Hepatocyte (in vitro differentiated cells): ENCODE measurements around the gene DNLZ. TPM values are rescaled to one million over a fixed set of nuclear protein-coding genes. Genes with fewer than 3 reads are reported as not detected.

ENCODE experiments used
- DNase-seq: peaks from one replicate; pipeline ENCODE4 v3.0.0-alpha.2; 2016; ENCODE audit warnings: low spot score
- H2AFZ ChIP-seq: fragments of 200-600 bp; sonication (generic); 2 replicates; pipeline ENCODE4 v1.6.0; 2016; ENCODE audit warnings: antibody characterized with exemption, mild to moderate bottlenecking
- H3K27ac ChIP-seq: fragments of 200-600 bp; sonication (generic); 2 replicates; pipeline ENCODE4 v1.5.1; 2016; ENCODE audit warnings: mild to moderate bottlenecking
- H3K27me3 ChIP-seq: fragments of 200-600 bp; sonication (generic); 2 replicates; pipeline ENCODE4 v1.6.1; 2016
- H3K36me3 ChIP-seq: fragments of 200-600 bp; sonication (generic); replicated peaks from 2 replicates; pipeline ENCODE4 v1.5.1; 2016; ENCODE audit warnings: low read depth; ENCODE audit not compliant: insufficient read depth
- H3K4me1 ChIP-seq: fragments of 200-600 bp; sonication (generic); 2 replicates; pipeline ENCODE4 v1.5.1; 2016; ENCODE audit warnings: mild to moderate bottlenecking, moderate library complexity; ENCODE audit not compliant: insufficient read depth
- H3K4me2 ChIP-seq: fragments of 200-600 bp; sonication (generic); 2 replicates; pipeline ENCODE4 v1.6.0; 2016
- H3K4me3 ChIP-seq: fragments of 200-600 bp; sonication (generic); 2 replicates; pipeline ENCODE4 v1.5.1; 2016; ENCODE audit warnings: mild to moderate bottlenecking
- H3K79me2 ChIP-seq: fragments of 200-600 bp; sonication (generic); 2 replicates; pipeline ENCODE4 v1.6.0; 2017; ENCODE audit warnings: mild to moderate bottlenecking
- H3K9me2 ChIP-seq: fragments of 200-600 bp; sonication (generic); replicated peaks from 2 replicates; pipeline ENCODE4 v1.6.0; 2017; ENCODE audit warnings: mild to moderate bottlenecking; ENCODE audit not compliant: insufficient read depth
- H3K9me3 ChIP-seq: fragments of 200-600 bp; sonication (generic); 2 replicates; pipeline ENCODE4 v1.5.1; 2016; ENCODE audit warnings: low read depth, mild to moderate bottlenecking
- H4K20me1 ChIP-seq: fragments of 200-600 bp; sonication (generic); 2 replicates; pipeline ENCODE4 v1.6.0; 2016; ENCODE audit warnings: mild to moderate bottlenecking; ENCODE audit not compliant: insufficient read depth, poor library complexity, severe bottlenecking
- CTCF ChIP-seq: fragments of 200-600 bp; sonication (generic); IDR thresholded peaks from 2 replicates; pipeline ENCODE4 v1.5.1; 2016; ENCODE audit warnings: antibody characterized with exemption, mild to moderate bottlenecking; ENCODE audit not compliant: poor library complexity
- EZH2 ChIP-seq: fragments of 200-600 bp; sonication (generic); IDR thresholded peaks from 2 replicates; pipeline ENCODE4 v1.6.1; 2016; ENCODE audit warnings: antibody characterized with exemption, mild to moderate bottlenecking, borderline replicate concordance
- EZH2phosphoT487 ChIP-seq: fragments of 200-600 bp; sonication (generic); IDR thresholded peaks from one replicate; pipeline ENCODE4 v1.6.1; 2018; ENCODE audit warnings: antibody characterized with exemption, mild to moderate bottlenecking, low read depth, moderate library complexity; ENCODE audit not compliant: unreplicated experiment, severe bottlenecking
- WGBS: methylation state at CpG from one replicate; pipeline ENCODE4 v1.1.6; 2016; ENCODE audit warnings: low lambda C conversion rate; ENCODE audit errors: missing lambda C conversion rate; 5-methylcytosine and 5-hydroxymethylcytosine counted together
- polyA plus RNA-seq: library from polyadenylated mRNA; unstranded; fragments of >200 nt; fragmentation: Nextera tagmentation; extraction: Ambion mirVana; gene quantifications from 2 replicates; pipeline ENCODE4 v1.2.1, GENCODE V29; 2016
- total RNA-seq: library from RNA; depleted of rRNA; stranded (reverse); fragments of >200 nt; gene quantifications from 2 replicates; pipeline ENCODE4 v1.2.3, GENCODE V29; 2014

The DNLZ gene
- total and polyA plus RNA-seq, 2 experiments from 2014 or later: 21.5 to 24.3 TPM

- Histone ChIP-seq H3K4me2 (no peak overlapping the region), H3K36me3 (no peaks in the 10 kb centered on the region), H3K79me2 (peaks cover 27% of the 10 kb centered on the region)
Observed at GRCh38 chr9:136396219-136396515, 32.6 kb upstream of the DNLZ start.

GRCh38 chr9:136395345-136396218 is 32.0 kb upstream of the DNLZ start:
- TF ChIP-seq EZH2phosphoT487 (no peak), EZH2 (no peak), CTCF (no peak)
- Histone ChIP-seq H3K27ac (no peak overlapping the region), H3K4me2 (no peak overlapping the region), H3K79me2 (peaks cover 27% of the 10 kb centered on the region), H3K9me3 (no peaks in the 10 kb centered on the region), H3K4me1 (peaks cover 11% of the 10 kb centered on the region), H3K4me3 (no peak overlapping the region), H3K36me3 (no peaks in the 10 kb centered on the region), H3K27me3 (no peaks in the 10 kb centered on the region), H4K20me1 (no peaks in the 10 kb centered on the region), H2AFZ (no peak overlapping the region), H3K9me2 (no peaks in the 10 kb centered on the region)
- DNase-seq: no peak
- 95% methylated on average over 23 of the region's 26 CpGs for WGBS

More at GRCh38 chr9:136396219-136396515, 32.6 kb upstream of the DNLZ start:
- 88% methylated on average over 4 of the region's 4 CpGs for WGBS
- Histone ChIP-seq H3K27me3 (no peaks in the 10 kb centered on the region), H3K9me3 (no peaks in the 10 kb centered on the region), H3K27ac (no peak overlapping the region), H2AFZ (no peak overlapping the region), H3K9me2 (no peaks in the 10 kb centered on the region), H4K20me1 (no peaks in the 10 kb centered on the region), H3K4me3 (no peak overlapping the region), H3K4me1 (peaks cover 11% of the 10 kb centered on the region)
- TF ChIP-seq EZH2 (no peak), EZH2phosphoT487 (no peak), CTCF (no peak)
- DNase-seq: no peak

- DNase-seq: no peak
- H3K36me3 ChIP-seq: no peaks in the 10 kb centered on the region
- no peaks in the 10 kb centered on the region for H3K27me3 ChIP-seq
Observed at GRCh38 chr9:136395020-136395340, 31.4 kb upstream of the DNLZ start.

More at GRCh38 chr9:136395020-136395340, 31.4 kb upstream of the DNLZ start:
- H3K79me2 ChIP-seq: peaks cover 27% of the 10 kb centered on the region
- 94% methylated on average over 13 of the region's 13 CpGs for WGBS
- H3K4me1 ChIP-seq: peaks cover 7% of the 10 kb centered on the region
- no peak overlapping the region for H3K4me3 ChIP-seq
- H2AFZ ChIP-seq: no peak overlapping the region
- H3K9me3 ChIP-seq: no peaks in the 10 kb centered on the region
- H4K20me1 ChIP-seq: no peaks in the 10 kb centered on the region
- no peak overlapping the region for H3K27ac ChIP-seq
- TF ChIP-seq EZH2phosphoT487 (no peak), CTCF (no peak), EZH2 (no peak)
- H3K4me2 ChIP-seq: no peak overlapping the region
- H3K9me2 ChIP-seq: no peaks in the 10 kb centered on the region
